HCT116 (cell line): ENCODE results near the gene CCDC187. TPM values are rescaled to one million over a fixed set of nuclear protein-coding genes. Genes with fewer than 3 reads are reported as not detected.

ENCODE experiments used
- ATAC-seq: fragments of 200-7000 bp; cut with Tn5 transposase; 2 replicates; pipeline ENCODE4 v1.9.1; 2020; ENCODE audit warnings: mild to moderate bottlenecking, moderate library complexity
- BruUV-seq: library from RNA; stranded (reverse); fragments of 400-500 nt; replicated peaks from 2 replicates; lab custom pipeline; 2021; lab: Mats Ljungman, UMichigan
- CTCF ChIA-PET: fragments of 300-600 bp; sonication (Branson Sonifier 250); formaldehyde crosslinking; loops from one replicate; lab custom pipeline; 2021; ENCODE audit warnings: antibody characterized with exemption; lab: Charles Lee
- POLR2A ChIA-PET: fragments of 300-600, 350-600 bp; sonication (Branson Sonifier 250); formaldehyde crosslinking; loops from one replicate; lab custom pipeline; 2021; ENCODE audit warnings: antibody characterized with exemption; lab: Charles Lee
- RAD21 ChIA-PET, 2 experiments: fragments of 300-600 bp; sonication (Branson Sonifier 250); formaldehyde crosslinking; loops; one replicate each; lab custom pipeline; 2023; ENCODE audit warnings: low total read pairs in 2 of 2; ENCODE audit not compliant: uncharacterized antibody in 2 of 2, unreplicated experiment in 2 of 2, low non-redundant PET in 1 of 2; lab: Charles Lee
- DNase-seq: peaks from one replicate; pipeline ENCODE4 v3.0.0-alpha.2; 2010; ENCODE audit warnings: low read depth, low spot score
- H2AFZ ChIP-seq: fragments of 200-600 bp; shearing (Covaris generic), sonication (generic); 2 replicates; pipeline ENCODE4 v1.6.1; 2017; ENCODE audit warnings: low read depth, mixed run types, mixed read lengths, antibody characterized with exemption, low read length; ENCODE audit not compliant: poor library complexity, severe bottlenecking
- H3K27ac ChIP-seq: 2 replicates; pipeline ENCODE4 v1.5.1; 2012; ENCODE audit warnings: low read depth, low read length
- H3K27me3 ChIP-seq: fragments of 200-600 bp; sonication (generic); 2 replicates; pipeline ENCODE4 v1.6.1; 2016; ENCODE audit warnings: mixed run types, low read length, mixed read lengths; ENCODE audit not compliant: insufficient read depth
- H3K36me3 ChIP-seq, 2 experiments: fragments of 200-500 bp in 1 of 2; fragments of 200-600 bp in 1 of 2; sonication (Bioruptor generic) in 1 of 2; sonication (generic) in 1 of 2; 2 replicates each; pipeline versions ENCODE4 v1.5.1 to v1.6.1; 2014 to 2016; ENCODE audit warnings: low read length in 2 of 2, inconsistent platforms in 1 of 2, mixed read lengths in 1 of 2, mixed run types in 1 of 2; ENCODE audit not compliant: insufficient read depth in 2 of 2, control insufficient read depth in 1 of 2
- H3K4me1 ChIP-seq, 2 experiments: fragments of 200-600 bp in 1 of 2; sonication (generic) in 1 of 2; 2 replicates each; pipeline versions ENCODE4 v1.5.1 to v1.6.1; 2012 to 2017; ENCODE audit warnings: low read length in 2 of 2, inconsistent platforms in 1 of 2, mild to moderate bottlenecking in 1 of 2, mixed read lengths in 1 of 2, mixed run types in 1 of 2, moderate library complexity in 1 of 2; ENCODE audit not compliant: insufficient read depth in 2 of 2, control insufficient read depth in 1 of 2
- H3K4me2 ChIP-seq: fragments of 200-600 bp; sonication (generic); 2 replicates; pipeline ENCODE4 v1.6.1; 2017; ENCODE audit warnings: mixed run types, low read length, mixed read lengths
- H3K4me3 ChIP-seq, 2 experiments: fragments of 200-600 bp in 1 of 2; sonication (generic) in 1 of 2; replicated peaks in 1 of 2; 2 replicates each; pipeline ENCODE4 v1.5.1; 2011 to 2016; ENCODE audit warnings: low read length in 2 of 2, control low read depth in 1 of 2, low read depth in 1 of 2, mild to moderate bottlenecking in 1 of 2, mixed read lengths in 1 of 2, mixed run types in 1 of 2
- H3K79me2 ChIP-seq: fragments of 200-600 bp; sonication (generic); 2 replicates; pipeline ENCODE4 v1.6.1; 2017; ENCODE audit warnings: mild to moderate bottlenecking, mixed run types, low read length, moderate library complexity, mixed read lengths; ENCODE audit not compliant: insufficient read depth
- H3K9ac ChIP-seq: fragments of 200-600 bp; sonication (generic); 2 replicates; pipeline ENCODE4 v1.6.1; 2016; ENCODE audit warnings: low read length, mixed read lengths
- H3K9me2 ChIP-seq: fragments of 200-600 bp; sonication (generic), shearing (Covaris generic); 2 replicates; pipeline ENCODE4 v1.6.1; 2017; ENCODE audit warnings: mixed run types, mild to moderate bottlenecking, moderate library complexity; ENCODE audit not compliant: insufficient read depth
- H3K9me3 ChIP-seq, 2 experiments: fragments of 200-500 bp in 1 of 2; fragments of 200-600 bp in 1 of 2; sonication (Bioruptor generic) in 1 of 2; sonication (generic) in 1 of 2; 2 replicates each; pipeline ENCODE4 v1.6.1; 2014 to 2017; ENCODE audit warnings: low read length in 2 of 2, mixed read lengths in 2 of 2, inconsistent platforms in 1 of 2, low read depth in 1 of 2, mild to moderate bottlenecking in 1 of 2, mixed run types in 1 of 2, moderate library complexity in 1 of 2; ENCODE audit not compliant: control insufficient read depth in 1 of 2, insufficient read depth in 1 of 2
- H4K20me1 ChIP-seq: fragments of 200-600 bp; sonication (generic), shearing (Covaris generic); 2 replicates; pipeline ENCODE4 v1.6.1; 2017; ENCODE audit warnings: mixed run types, mild to moderate bottlenecking, moderate library complexity; ENCODE audit not compliant: insufficient read depth
- CEBPB ChIP-seq: IDR thresholded peaks from 2 replicates; pipeline ENCODE4 v1.6.1; 2012; ENCODE audit warnings: low read depth
- EGR1 ChIP-seq: IDR thresholded peaks from 2 replicates; pipeline ENCODE4 v1.6.1; 2012; ENCODE audit warnings: low read depth
- EZH2 ChIP-seq: fragments of 200-600 bp; sonication (generic); IDR thresholded peaks from 2 replicates; pipeline ENCODE4 v1.6.1; 2017; ENCODE audit warnings: antibody characterized with exemption, mixed run types
- POLR2AphosphoS5 ChIP-seq: IDR thresholded peaks from 2 replicates; pipeline ENCODE4 v1.6.1; 2011; ENCODE audit warnings: mild to moderate bottlenecking, low read depth, low read length, moderate library complexity
- SIN3A ChIP-seq: IDR thresholded peaks from 2 replicates; pipeline ENCODE4 v1.6.1; 2012; ENCODE audit warnings: low read depth
- SP1 ChIP-seq: IDR thresholded peaks from 2 replicates; pipeline ENCODE4 v1.6.1; 2012; ENCODE audit warnings: low read depth
- SRF ChIP-seq: IDR thresholded peaks from 2 replicates; pipeline ENCODE4 v1.6.1; 2012; ENCODE audit warnings: low read depth
- TCF7L2 ChIP-seq: IDR thresholded peaks from 2 replicates; pipeline ENCODE4 v1.7.0; 2011; ENCODE audit warnings: borderline replicate concordance, inconsistent platforms; ENCODE audit not compliant: insufficient read depth, insufficient read length; ENCODE audit errors: extremely low read depth
- YY1 ChIP-seq: IDR thresholded peaks from 2 replicates; pipeline ENCODE4 v1.6.1; 2011; ENCODE audit warnings: low read length, low read depth, moderate library complexity, mild to moderate bottlenecking; ENCODE audit not compliant: insufficient replicate concordance; ENCODE audit errors: extremely low read depth
- ZBTB33 ChIP-seq: IDR thresholded peaks from 2 replicates; pipeline ENCODE4 v1.6.1; 2011; ENCODE audit warnings: mild to moderate bottlenecking, low read length, moderate library complexity; ENCODE audit not compliant: insufficient replicate concordance; ENCODE audit errors: extremely low read depth
- ZFX ChIP-seq: fragments of 450-650 bp; IDR thresholded peaks from 2 replicates; pipeline ENCODE4 v1.6.1; 2017
- intact Hi-C: fragments of 100-400 bp; cut with micrococcal nuclease; formaldehyde crosslinking; loops from 2 replicates; pipeline ENCODE4 v1.10.0; 2022
- total RNA-seq: library from RNA; stranded (reverse); gene quantifications from one replicate; pipeline ENCODE4 v1.2.1, GENCODE V29; 2021; ENCODE audit not compliant: unreplicated experiment
- TF ChIP-seq, protein P1 (sequence below): IDR thresholded peaks from 2 replicates; pipeline ENCODE4 v1.6.1; 2012
- TF ChIP-seq, protein P2 (sequence below): IDR thresholded peaks from 2 replicates; pipeline ENCODE4 v1.6.1; 2012; ENCODE audit warnings: low read depth

CCDC187 gene
- total RNA-seq, 1 experiment from 2014 or later = 4.6 TPM

GRCh38 chr9:136314056-136314416 is 10.1 kb upstream of the CCDC187 start:
- H3K36me3 ChIP-seq = no peaks in the 10 kb centered on the region
- H3K4me1 ChIP-seq = peaks cover 13 to 19% of the 10 kb centered on the region in 2 experiments
- no TSS peak for BruUV-seq
- no peaks in the 10 kb centered on the region for H4K20me1 ChIP-seq
- ATAC-seq = no peak
- H3K27me3 ChIP-seq = no peaks in the 10 kb centered on the region
- CTCF ChIA-PET = no interaction called here
- intact Hi-C loops = no loop called here
- H3K9ac ChIP-seq = no peak overlapping the region
- H3K4me3 ChIP-seq = no peak overlapping the region
- RAD21 ChIA-PET = no interaction called here
- H2AFZ ChIP-seq = no peak overlapping the region
- no peak overlapping the region for H3K4me2 ChIP-seq
- H3K9me3 ChIP-seq = peaks cover 10 to 21% of the 10 kb centered on the region in 2 experiments; a peak in 2 of 4 replicates
- POLR2A ChIA-PET = no interaction called here
- no peak for DNase-seq
- no peaks in the 10 kb centered on the region for H3K9me2 ChIP-seq
- no peaks in the 10 kb centered on the region for H3K79me2 ChIP-seq
- no peak overlapping the region for H3K27ac ChIP-seq
- TF ChIP-seq YY1 = no peak
- no peak for TF ChIP-seq CEBPB
- no peak for TF ChIP-seq SRF
- no peak for TF ChIP-seq TCF7L2
- no peak for TF ChIP-seq SP1
- no peak for TF ChIP-seq ZFX
- TF ChIP-seq, protein P1, sequence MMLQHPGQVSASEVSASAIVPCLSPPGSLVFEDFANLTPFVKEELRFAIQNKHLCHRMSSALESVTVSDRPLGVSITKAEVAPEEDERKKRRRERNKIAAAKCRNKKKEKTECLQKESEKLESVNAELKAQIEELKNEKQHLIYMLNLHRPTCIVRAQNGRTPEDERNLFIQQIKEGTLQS = no peak
- TF ChIP-seq SIN3A = no peak
- no peak for TF ChIP-seq ZBTB33
- TF ChIP-seq EGR1 = no peak
- TF ChIP-seq, protein P2, sequence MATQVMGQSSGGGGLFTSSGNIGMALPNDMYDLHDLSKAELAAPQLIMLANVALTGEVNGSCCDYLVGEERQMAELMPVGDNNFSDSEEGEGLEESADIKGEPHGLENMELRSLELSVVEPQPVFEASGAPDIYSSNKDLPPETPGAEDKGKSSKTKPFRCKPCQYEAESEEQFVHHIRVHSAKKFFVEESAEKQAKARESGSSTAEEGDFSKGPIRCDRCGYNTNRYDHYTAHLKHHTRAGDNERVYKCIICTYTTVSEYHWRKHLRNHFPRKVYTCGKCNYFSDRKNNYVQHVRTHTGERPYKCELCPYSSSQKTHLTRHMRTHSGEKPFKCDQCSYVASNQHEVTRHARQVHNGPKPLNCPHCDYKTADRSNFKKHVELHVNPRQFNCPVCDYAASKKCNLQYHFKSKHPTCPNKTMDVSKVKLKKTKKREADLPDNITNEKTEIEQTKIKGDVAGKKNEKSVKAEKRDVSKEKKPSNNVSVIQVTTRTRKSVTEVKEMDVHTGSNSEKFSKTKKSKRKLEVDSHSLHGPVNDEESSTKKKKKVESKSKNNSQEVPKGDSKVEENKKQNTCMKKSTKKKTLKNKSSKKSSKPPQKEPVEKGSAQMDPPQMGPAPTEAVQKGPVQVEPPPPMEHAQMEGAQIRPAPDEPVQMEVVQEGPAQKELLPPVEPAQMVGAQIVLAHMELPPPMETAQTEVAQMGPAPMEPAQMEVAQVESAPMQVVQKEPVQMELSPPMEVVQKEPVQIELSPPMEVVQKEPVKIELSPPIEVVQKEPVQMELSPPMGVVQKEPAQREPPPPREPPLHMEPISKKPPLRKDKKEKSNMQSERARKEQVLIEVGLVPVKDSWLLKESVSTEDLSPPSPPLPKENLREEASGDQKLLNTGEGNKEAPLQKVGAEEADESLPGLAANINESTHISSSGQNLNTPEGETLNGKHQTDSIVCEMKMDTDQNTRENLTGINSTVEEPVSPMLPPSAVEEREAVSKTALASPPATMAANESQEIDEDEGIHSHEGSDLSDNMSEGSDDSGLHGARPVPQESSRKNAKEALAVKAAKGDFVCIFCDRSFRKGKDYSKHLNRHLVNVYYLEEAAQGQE = no peak
- TF ChIP-seq EZH2 = no peak
- no peak for TF ChIP-seq POLR2AphosphoS5
